ENCODE measurements around the gene C1R.
"Not testable (repeated sequence)": the region's sequence is repeated elsewhere in the genome, so short reads cannot be mapped to it uniquely, and the experiment has no call there.

The C1R gene

GRCh38 chr12:7049445-7049951 lies 42.7 kb downstream of the C1R start:
- not testable (repeated sequence) for H3K4me2 ChIP-seq (ENCODE audit: low read length); H3K9me3 ChIP-seq (ENCODE audit: control insufficient read depth, insufficient read depth, low read length); H4K20me1 ChIP-seq (ENCODE audit: control insufficient read depth, insufficient read depth, low read depth, low read length); H3K9me2 ChIP-seq (replicated peaks; ENCODE audit: control insufficient read depth, low read length); H3K4me1 ChIP-seq (ENCODE audit: control insufficient read depth, low read length); H3K36me3 ChIP-seq (ENCODE audit: control insufficient read depth, low read length); H3F3A ChIP-seq (ENCODE audit: control insufficient read depth, insufficient read depth); H3K4me3 ChIP-seq (ENCODE audit: low read length); H3K27ac ChIP-seq (ENCODE audit: low read depth, low read length); H3K79me2 ChIP-seq (ENCODE audit: control insufficient read depth, low read length)
- peaks cover 51% of the 10 kb centered on the region for H3K27me3 ChIP-seq (ENCODE audit: control insufficient read depth, low read length)

DNA sequence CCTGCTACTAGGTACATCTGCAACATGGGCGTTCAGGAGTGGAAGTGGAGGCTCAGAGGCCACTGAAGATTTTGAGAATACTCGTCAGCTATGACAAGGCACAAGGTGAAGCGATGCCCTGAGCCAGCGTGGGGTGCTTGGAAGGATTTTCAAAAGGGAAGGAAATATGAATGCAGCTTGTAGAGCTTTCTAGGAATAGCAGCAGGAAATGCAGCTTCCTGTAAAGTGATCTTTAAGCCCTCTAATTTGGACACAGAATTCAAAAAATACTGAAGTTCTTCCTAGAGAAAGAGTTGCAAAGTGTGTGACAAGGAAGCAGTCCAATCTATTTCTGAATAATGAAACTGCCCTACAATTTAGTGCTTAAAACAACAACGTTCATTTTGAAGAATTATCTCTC lies 44.9 kb downstream of the C1R start:
- 0 out of 2 replicates have a peak, but pooled peaks cover 4% of the 10 kb centered on the region for H3F3A ChIP-seq (ENCODE audit: control insufficient read depth, insufficient read depth)
- H3K27ac ChIP-seq (ENCODE audit: low read depth, low read length), result no peak overlapping the region
- H3K36me3 ChIP-seq (ENCODE audit: control insufficient read depth, low read length), result no peaks in the 10 kb centered on the region
- no peaks in the 10 kb centered on the region; the same call in 1 of the 2 replicates for H4K20me1 ChIP-seq (ENCODE audit: control insufficient read depth, insufficient read depth, low read depth, low read length)
- peaks cover 8% of the 10 kb centered on the region; the same call in 1 of the 2 replicates for H3K4me1 ChIP-seq (ENCODE audit: control insufficient read depth, low read length)
- H3K9me3 ChIP-seq (ENCODE audit: control insufficient read depth, insufficient read depth, low read length), result no peaks in the 10 kb centered on the region; the same call in 1 of the 2 replicates
- no peak overlapping the region for H3K4me2 ChIP-seq (ENCODE audit: low read length)
- no peak overlapping the region for H3K4me3 ChIP-seq (ENCODE audit: low read length)
- H3K9me2 ChIP-seq (replicated peaks; ENCODE audit: control insufficient read depth, low read length), result no peaks in the 10 kb centered on the region
- H3K79me2 ChIP-seq (ENCODE audit: control insufficient read depth, low read length), result no peaks in the 10 kb centered on the region
- TF ChIP-seq, protein P1, sequence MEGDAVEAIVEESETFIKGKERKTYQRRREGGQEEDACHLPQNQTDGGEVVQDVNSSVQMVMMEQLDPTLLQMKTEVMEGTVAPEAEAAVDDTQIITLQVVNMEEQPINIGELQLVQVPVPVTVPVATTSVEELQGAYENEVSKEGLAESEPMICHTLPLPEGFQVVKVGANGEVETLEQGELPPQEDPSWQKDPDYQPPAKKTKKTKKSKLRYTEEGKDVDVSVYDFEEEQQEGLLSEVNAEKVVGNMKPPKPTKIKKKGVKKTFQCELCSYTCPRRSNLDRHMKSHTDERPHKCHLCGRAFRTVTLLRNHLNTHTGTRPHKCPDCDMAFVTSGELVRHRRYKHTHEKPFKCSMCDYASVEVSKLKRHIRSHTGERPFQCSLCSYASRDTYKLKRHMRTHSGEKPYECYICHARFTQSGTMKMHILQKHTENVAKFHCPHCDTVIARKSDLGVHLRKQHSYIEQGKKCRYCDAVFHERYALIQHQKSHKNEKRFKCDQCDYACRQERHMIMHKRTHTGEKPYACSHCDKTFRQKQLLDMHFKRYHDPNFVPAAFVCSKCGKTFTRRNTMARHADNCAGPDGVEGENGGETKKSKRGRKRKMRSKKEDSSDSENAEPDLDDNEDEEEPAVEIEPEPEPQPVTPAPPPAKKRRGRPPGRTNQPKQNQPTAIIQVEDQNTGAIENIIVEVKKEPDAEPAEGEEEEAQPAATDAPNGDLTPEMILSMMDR (IDR thresholded peaks at IDR 0.05; ENCODE audit: low read depth, low read length, poor library complexity, severe bottlenecking), result no peak
- TF ChIP-seq EZH2phosphoT487 (IDR thresholded peaks at IDR 0.05; ENCODE audit: borderline replicate concordance, low read length), result no peak
- peaks cover 50% of the 10 kb centered on the region for H3K27me3 ChIP-seq (ENCODE audit: control insufficient read depth, low read length)

DNA sequence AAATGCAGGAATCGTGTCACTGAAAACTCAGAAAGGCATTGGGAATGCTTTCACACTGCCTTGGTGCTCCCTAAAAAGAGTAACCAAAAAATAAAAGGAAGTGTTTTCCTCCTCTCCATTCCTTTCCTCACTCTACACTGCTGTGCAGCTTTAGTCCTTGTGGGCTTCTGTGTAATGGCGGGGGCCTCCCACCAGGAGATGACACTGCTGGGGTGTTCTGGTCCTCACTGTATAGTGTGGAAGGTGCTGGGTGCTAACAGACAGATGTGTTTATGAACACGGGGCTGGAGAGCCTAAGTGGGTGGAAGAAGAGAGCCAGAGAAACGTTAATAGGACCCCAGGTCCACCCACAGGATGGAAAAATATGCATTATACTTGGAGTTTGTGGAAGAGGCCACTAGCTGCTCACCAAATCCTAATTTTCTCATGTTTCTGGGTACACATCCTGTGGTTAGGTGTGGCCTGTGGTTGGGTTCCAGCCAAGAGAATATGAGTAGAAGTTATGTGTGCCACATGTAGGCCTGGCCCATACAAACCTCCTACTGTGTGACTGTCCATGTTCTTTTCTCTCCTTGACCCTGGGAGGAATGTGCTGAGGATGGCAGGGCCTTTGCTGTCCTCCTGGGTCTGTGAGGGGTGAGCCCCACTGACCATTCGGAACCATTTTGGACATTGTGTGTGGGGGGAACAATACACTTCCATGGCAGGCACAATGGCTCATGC lies 45.7 kb downstream of the C1R start:
- H3K79me2 ChIP-seq (ENCODE audit: control insufficient read depth, low read length), result no peaks in the 10 kb centered on the region
- H3K27ac ChIP-seq (ENCODE audit: low read depth, low read length), result no peak overlapping the region
- no peak overlapping the region for H3K4me3 ChIP-seq (ENCODE audit: low read length)
- no peak overlapping the region for H3K4me2 ChIP-seq (ENCODE audit: low read length)
- peaks cover 44% of the 10 kb centered on the region for H3K27me3 ChIP-seq (ENCODE audit: control insufficient read depth, low read length)
- no peaks in the 10 kb centered on the region; the same call in 1 of the 2 replicates for H3K9me3 ChIP-seq (ENCODE audit: control insufficient read depth, insufficient read depth, low read length)
- H3F3A ChIP-seq (ENCODE audit: control insufficient read depth, insufficient read depth), result 0 out of 2 replicates have a peak, but pooled peaks cover 4% of the 10 kb centered on the region
- H4K20me1 ChIP-seq (ENCODE audit: control insufficient read depth, insufficient read depth, low read depth, low read length), result no peaks in the 10 kb centered on the region; the same call in 1 of the 2 replicates
- H3K9me2 ChIP-seq (replicated peaks; ENCODE audit: control insufficient read depth, low read length), result no peaks in the 10 kb centered on the region
- H3K4me1 ChIP-seq (ENCODE audit: control insufficient read depth, low read length), result peaks cover 8% of the 10 kb centered on the region; the same call in 1 of the 2 replicates
- TF ChIP-seq, protein P1 (IDR thresholded peaks at IDR 0.05; ENCODE audit: low read depth, low read length, poor library complexity, severe bottlenecking), result no peak
- no peak for TF ChIP-seq EZH2phosphoT487 (IDR thresholded peaks at IDR 0.05; ENCODE audit: borderline replicate concordance, low read length)
- H3K36me3 ChIP-seq (ENCODE audit: control insufficient read depth, low read length), result no peaks in the 10 kb centered on the region

DNA sequence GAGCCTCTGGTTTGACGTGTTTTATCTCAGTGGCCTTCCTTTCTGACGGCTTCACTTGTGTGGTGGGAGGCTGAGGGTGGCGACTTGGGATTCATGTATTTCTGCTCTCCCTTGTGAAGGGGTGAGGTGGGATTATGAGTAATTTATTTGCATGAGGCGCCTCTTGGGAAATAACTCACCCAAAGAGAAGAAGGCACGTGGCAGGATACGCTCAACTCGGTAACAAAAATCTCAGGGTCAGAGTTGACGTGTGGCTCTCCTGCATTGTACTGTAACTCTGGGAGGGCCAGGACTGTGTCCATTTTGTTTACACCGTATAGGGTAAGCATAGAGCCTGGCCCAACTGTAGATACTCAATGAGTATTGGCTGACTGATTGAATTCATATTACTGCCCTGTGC lies 46.3 kb downstream of the C1R start:
- H3F3A ChIP-seq (ENCODE audit: control insufficient read depth, insufficient read depth), result 0 out of 2 replicates have a peak, but pooled peaks cover 4% of the 10 kb centered on the region
- no peaks in the 10 kb centered on the region for H3K9me2 ChIP-seq (replicated peaks; ENCODE audit: control insufficient read depth, low read length)
- no peaks in the 10 kb centered on the region for H3K79me2 ChIP-seq (ENCODE audit: control insufficient read depth, low read length)
- H4K20me1 ChIP-seq (ENCODE audit: control insufficient read depth, insufficient read depth, low read depth, low read length), result no peaks in the 10 kb centered on the region; the same call in 1 of the 2 replicates
- H3K27me3 ChIP-seq (ENCODE audit: control insufficient read depth, low read length), result peaks cover 43% of the 10 kb centered on the region
- no peaks in the 10 kb centered on the region; the same call in 1 of the 2 replicates for H3K9me3 ChIP-seq (ENCODE audit: control insufficient read depth, insufficient read depth, low read length)
- no peak overlapping the region for H3K27ac ChIP-seq (ENCODE audit: low read depth, low read length)
- TF ChIP-seq, protein P1 (IDR thresholded peaks at IDR 0.05; ENCODE audit: low read depth, low read length, poor library complexity, severe bottlenecking), result no peak
- no peak for TF ChIP-seq EZH2phosphoT487 (IDR thresholded peaks at IDR 0.05; ENCODE audit: borderline replicate concordance, low read length)
- no peak overlapping the region for H3K4me2 ChIP-seq (ENCODE audit: low read length)
- H3K4me3 ChIP-seq (ENCODE audit: low read length), result no peak overlapping the region
- no peaks in the 10 kb centered on the region for H3K36me3 ChIP-seq (ENCODE audit: control insufficient read depth, low read length)
- H3K4me1 ChIP-seq (ENCODE audit: control insufficient read depth, low read length), result peaks cover 8% of the 10 kb centered on the region; the same call in 1 of the 2 replicates

All from DOHH2 (cell line).